Sigmoid colon (tissue), 7 donors: ENCODE data around the gene JAZF1. TPM values are rescaled to one million over a fixed set of nuclear protein-coding genes. Genes with fewer than 3 reads are reported as not detected.

Source experiments
- DNase-seq: peaks from one replicate; pipeline ENCODE4 v3.0.0-alpha.2; 2019
- H3K27ac ChIP-seq, 4 donors: fragments of 200-600 bp; sonication (generic); one replicate each; pipeline ENCODE4 v1.5.1; 2016 to 2019; ENCODE audit warnings: mild to moderate bottlenecking in 1 of 4
- H3K27me3 ChIP-seq, 3 donors: fragments of 200-600 bp; sonication (generic); one replicate each; pipeline ENCODE4 v1.5.1; 2019; ENCODE audit warnings: mild to moderate bottlenecking in 1 of 3
- H3K36me3 ChIP-seq, 4 donors: fragments of 200-600 bp; sonication (generic); one replicate each; pipeline ENCODE4 v1.5.1; 2016 to 2019
- H3K4me1 ChIP-seq, 4 donors: fragments of 200-600 bp; sonication (generic); one replicate each; pipeline ENCODE4 v1.5.1; 2017 to 2019
- H3K4me3 ChIP-seq, 4 donors: fragments of 200-600 bp; sonication (generic); one replicate each; pipeline ENCODE4 v1.5.1; 2017 to 2019; ENCODE audit warnings: mild to moderate bottlenecking in 2 of 4, moderate library complexity in 1 of 4
- H3K9me3 ChIP-seq, 4 donors: fragments of 200-600 bp in 3 of 4; sonication (generic) in 3 of 4; one replicate each; pipeline versions ENCODE4 v1.5.1 to v1.6.1; 2013 to 2019
- CTCF ChIP-seq, 4 experiments: fragments of 450-650 bp in 3 of 4; fragments of 200-600 bp in 1 of 4; IDR thresholded peaks; one replicate each; pipeline ENCODE4 v1.5.1; 2016 to 2019; ENCODE audit warnings: antibody characterized with exemption in 4 of 4, mild to moderate bottlenecking in 3 of 4, moderate library complexity in 2 of 4
- EP300 ChIP-seq, 4 donors: sonication (generic); formaldehyde crosslinking; IDR thresholded peaks; one replicate each; pipeline ENCODE4 v1.6.1; 2017; ENCODE audit warnings: antibody characterized with exemption in 4 of 4
- POLR2A ChIP-seq, 2 donors: fragments of 450-650 bp; IDR thresholded peaks; one replicate each; pipeline ENCODE4 v1.6.1; 2016; ENCODE audit warnings: antibody characterized with exemption in 2 of 2, mild to moderate bottlenecking in 2 of 2, moderate library complexity in 2 of 2
- POLR2AphosphoS5 ChIP-seq, 4 donors: sonication (generic); formaldehyde crosslinking; IDR thresholded peaks; one replicate each; pipeline ENCODE4 v1.6.1; 2017; ENCODE audit warnings: antibody characterized with exemption in 4 of 4
- WGBS, 2 donors: extraction: QIAGEN DNeasy Blood & Tissue Kit; methylation state at CpG; one replicate each; pipeline ENCODE4 v1.1.7; 2013; 5-methylcytosine and 5-hydroxymethylcytosine counted together
- intact Hi-C: fragments of 100-400 bp; cut with DNase I; formaldehyde crosslinking; loops from one replicate; pipeline ENCODE4 v1.15.1; 2023
- polyA plus RNA-seq, 3 donors: library from polyadenylated mRNA; stranded (reverse); fragments of 200-250 nt; gene quantifications; one replicate each; pipeline ENCODE4 v1.2.3, GENCODE V29; 2013
- total RNA-seq, 4 donors: library from RNA; depleted of rRNA; stranded (reverse); fragments of >200 nt; gene quantifications; one replicate each; pipeline ENCODE4 v1.1.0, GENCODE V29; 2016
- donor health status: healthy with polysubstance abuse.
- donor health status: Bipolar disorder and iron deficiency.
- donor health status: healthy.

Gene JAZF1
- total and polyA plus RNA-seq, 7 donors: 4.2 to 59.6 (median 46.4) TPM

DNA sequence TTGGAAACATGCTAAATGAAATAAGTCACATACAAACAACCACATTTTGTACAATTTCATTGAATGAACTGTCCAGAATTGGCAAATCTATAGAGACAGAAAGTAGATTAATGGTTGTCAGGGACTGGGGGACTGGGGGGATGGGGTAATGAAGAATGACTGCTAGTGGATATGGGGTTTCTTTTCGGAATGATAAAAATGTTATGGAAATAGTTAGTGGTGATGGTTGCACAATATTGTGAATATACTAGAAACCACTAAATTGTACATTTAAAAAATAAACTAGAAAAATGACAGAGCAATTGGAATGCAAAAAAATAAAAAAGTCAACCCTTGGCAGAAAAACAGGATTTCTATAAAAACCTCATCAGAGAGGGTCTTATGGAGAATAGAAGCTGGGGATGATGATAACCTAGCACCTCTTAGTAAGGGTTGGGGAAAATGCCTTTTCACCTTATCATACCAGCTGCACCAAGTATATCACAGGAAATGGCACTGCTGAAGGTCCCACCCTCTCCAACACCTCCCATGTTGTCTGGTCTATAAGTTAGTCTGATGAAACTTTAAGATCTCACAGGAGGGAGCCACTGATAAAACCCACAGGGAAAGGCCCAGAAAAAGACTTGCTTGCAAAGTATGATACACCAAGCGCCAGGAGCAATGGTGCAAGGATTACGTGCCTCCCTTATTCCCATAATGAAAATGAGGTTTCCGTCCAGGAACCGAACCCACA lies 23.1 kb upstream of the JAZF1 start:
- WGBS, 2 donors: 95 to 96% methylated on average over 5 of the region's 5 CpGs
- intact Hi-C loops: no loop called here
- DNase-seq: no peak
- H3K36me3 ChIP-seq: no peaks in the 10 kb centered on the region
- no peaks in the 10 kb centered on the region for H3K27me3 ChIP-seq
- TF ChIP-seq POLR2A (IDR thresholded peaks at IDR 0.05) (no peak), EP300 (IDR thresholded peaks at IDR 0.05) (no peak), CTCF (IDR thresholded peaks at IDR 0.05) (no peak), POLR2AphosphoS5 (IDR thresholded peaks at IDR 0.05) (no peak)
- H3K27ac ChIP-seq: no peak overlapping the region
- no peaks in the 10 kb centered on the region for H3K9me3 ChIP-seq
- H3K4me3 ChIP-seq: no peak overlapping the region
- H3K4me1 ChIP-seq: no peaks in the 10 kb centered on the region

DNA sequence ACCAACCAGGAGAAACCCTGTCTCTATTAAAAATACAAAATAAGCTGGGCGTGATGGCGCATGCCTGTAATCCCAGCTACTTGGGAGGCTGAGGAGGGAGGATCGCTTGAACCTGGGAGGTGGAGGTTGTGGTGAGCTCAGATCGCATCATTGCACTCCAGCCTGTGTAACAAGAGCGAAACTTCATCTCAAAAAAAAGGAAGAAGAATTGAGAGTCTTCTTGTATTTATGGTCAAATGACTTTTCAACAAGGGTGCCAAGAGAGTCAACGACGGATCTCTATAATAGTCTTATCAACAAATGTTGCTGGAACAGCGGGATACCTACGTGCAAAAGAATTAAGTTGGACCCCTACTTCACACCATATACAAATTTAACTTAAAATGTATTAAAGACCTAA lies 21.6 kb upstream of the JAZF1 start:
- intact Hi-C loops: no loop called here
- Histone ChIP-seq H3K9me3 (no peaks in the 10 kb centered on the region), H3K4me1 (no peaks in the 10 kb centered on the region), H3K27ac (no peak overlapping the region), H3K4me3 (no peak overlapping the region), H3K27me3 (no peaks in the 10 kb centered on the region), H3K36me3 (no peaks in the 10 kb centered on the region)
- WGBS, 2 donors: 88 to 95% methylated on average over 9 of the region's 9 CpGs
- no peak for TF ChIP-seq POLR2AphosphoS5 (IDR thresholded peaks at IDR 0.05)
- TF ChIP-seq POLR2A (IDR thresholded peaks at IDR 0.05): no peak
- no peak for TF ChIP-seq EP300 (IDR thresholded peaks at IDR 0.05)
- TF ChIP-seq CTCF (IDR thresholded peaks at IDR 0.05): no peak
- DNase-seq: no peak

DNA sequence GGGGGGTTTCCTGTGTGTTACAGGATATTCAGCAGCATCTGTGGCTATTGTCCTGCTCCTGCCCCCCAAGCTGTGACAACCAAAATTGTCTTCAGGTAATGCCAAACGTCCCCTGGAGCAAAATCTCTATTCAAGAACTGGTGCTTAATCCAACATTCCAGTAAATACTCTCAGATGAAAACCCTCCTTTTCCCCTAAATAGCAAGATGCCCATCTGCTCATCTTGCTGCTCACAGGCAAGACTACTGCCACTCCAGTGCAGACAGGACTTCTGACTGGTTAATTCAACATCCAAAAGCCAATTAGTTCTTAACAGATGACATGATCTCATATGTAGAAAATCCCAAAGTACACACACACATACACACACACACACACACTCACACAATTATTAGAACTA lies 20.5 kb upstream of the JAZF1 start:
- intact Hi-C loops: no loop called here
- whole genome bisulfite sequencing, 2 donors: 52 to 69% methylated on average over 1 of the region's 1 CpG

DNA sequence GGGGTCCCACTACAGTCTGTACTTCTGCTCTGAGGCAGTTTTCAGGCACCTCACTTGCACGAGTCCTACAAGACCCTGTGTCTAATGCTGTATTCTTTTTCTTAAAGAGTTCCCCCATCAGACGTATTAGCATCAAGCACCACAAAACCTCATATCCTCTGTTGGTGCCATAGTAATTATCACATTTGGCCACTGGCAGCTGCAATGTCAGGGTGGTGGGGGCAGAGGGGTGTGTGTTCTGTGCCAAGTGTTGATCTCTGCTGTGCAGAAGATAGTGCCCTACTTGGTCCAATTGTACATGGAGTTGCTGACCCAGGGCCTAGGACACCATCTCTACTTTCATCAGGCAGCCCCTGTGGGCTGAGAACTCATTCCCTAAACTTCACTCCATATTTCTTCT lies 20.0 kb upstream of the JAZF1 start:
- WGBS, 2 donors: 60 to 78% methylated on average over 2 of the region's 2 CpGs
- no peak for TF ChIP-seq EP300 (IDR thresholded peaks at IDR 0.05)

More for the DNA sequence above, 20.5 kb upstream of the JAZF1 start:
- DNase-seq: no peak
- Histone ChIP-seq H3K9me3 (no peaks in the 10 kb centered on the region), H3K4me3 (no peak overlapping the region), H3K27ac (no peak overlapping the region), H3K27me3 (no peaks in the 10 kb centered on the region), H3K36me3 (no peaks in the 10 kb centered on the region), H3K4me1 (no peaks in the 10 kb centered on the region)
- TF ChIP-seq POLR2A (IDR thresholded peaks at IDR 0.05) (no peak), POLR2AphosphoS5 (IDR thresholded peaks at IDR 0.05) (no peak)

DNA sequence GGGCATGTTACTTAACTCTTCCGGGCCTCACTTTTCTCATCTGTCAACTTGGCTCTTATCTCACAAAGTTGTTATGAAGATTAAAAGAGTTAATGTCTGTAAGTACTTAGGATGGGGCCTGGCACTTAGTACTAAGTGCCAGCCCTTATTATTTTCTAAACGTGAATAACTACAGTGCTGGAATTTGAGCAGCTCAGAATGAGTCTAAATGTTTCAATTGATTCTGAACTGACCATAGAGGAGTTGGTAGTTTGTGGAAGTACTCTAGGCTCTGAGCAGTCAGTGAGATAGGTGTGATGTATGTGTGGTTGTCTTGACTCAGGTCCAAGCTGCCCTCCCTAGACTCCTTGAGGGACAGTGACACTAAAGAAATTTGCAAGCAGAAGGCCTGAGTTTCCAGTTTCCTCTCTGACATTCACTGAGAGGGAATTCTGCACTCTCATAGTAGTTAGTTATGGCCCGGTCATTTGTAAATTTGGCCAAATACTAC lies 18.5 kb upstream of the JAZF1 start:
- no peaks in the 10 kb centered on the region for H3K36me3 ChIP-seq
- 76 to 91% methylated on average over 3 of the region's 3 CpGs for WGBS, 2 donors
- no peak overlapping the region for H3K27ac ChIP-seq
- DNase-seq: no peak
- no peaks in the 10 kb centered on the region for H3K9me3 ChIP-seq
- TF ChIP-seq POLR2AphosphoS5 (IDR thresholded peaks at IDR 0.05) (no peak), POLR2A (IDR thresholded peaks at IDR 0.05) (no peak), CTCF (IDR thresholded peaks at IDR 0.05) (no peak), EP300 (IDR thresholded peaks at IDR 0.05) (no peak)
- H3K4me3 ChIP-seq: no peak overlapping the region
- H3K27me3 ChIP-seq: no peaks in the 10 kb centered on the region
- no peaks in the 10 kb centered on the region for H3K4me1 ChIP-seq
- intact Hi-C loops: no loop called here

More for the DNA sequence above, 20.0 kb upstream of the JAZF1 start:
- DNase-seq: no peak
- H3K4me1 ChIP-seq: no peaks in the 10 kb centered on the region
- no peaks in the 10 kb centered on the region for H3K36me3 ChIP-seq
- intact Hi-C loops: no loop called here
- no peaks in the 10 kb centered on the region for H3K9me3 ChIP-seq
- H3K27me3 ChIP-seq: no peaks in the 10 kb centered on the region
- H3K4me3 ChIP-seq: no peak overlapping the region
- H3K27ac ChIP-seq: no peak overlapping the region
